Tibial artery (tissue), 4 donors: ENCODE measurements around the gene THSD4.

Source experiments
- DNase-seq, 2 donors: peaks; one replicate each; pipeline ENCODE4 v3.0.0-alpha.2; 2019
- H3K27ac ChIP-seq, 2 donors: fragments of 200-600 bp; sonication (generic) in 1 of 2; 1 replicate in 1 of 2; 2 replicates in 1 of 2; pipeline ENCODE4 v1.5.1; 2018 to 2019; ENCODE audit warnings: mild to moderate bottlenecking in 1 of 2
- H3K27me3 ChIP-seq, 2 donors: fragments of 200-600 bp; sonication (generic) in 1 of 2; one replicate each; pipeline versions ENCODE4 v1.5.1 to v1.6.0; 2016 to 2019
- H3K36me3 ChIP-seq, 3 donors: fragments of 200-600 bp; sonication (generic) in 2 of 3; one replicate each; pipeline ENCODE4 v1.5.1; 2016 to 2019; ENCODE audit warnings: mild to moderate bottlenecking in 2 of 3
- H3K4me1 ChIP-seq, 4 donors: fragments of 200-600 bp; sonication (generic) in 2 of 4; 1 replicate in 3 of 4; 2 replicates in 1 of 4; pipeline ENCODE4 v1.5.1; 2016 to 2019
- H3K4me3 ChIP-seq, 2 donors: fragments of 200-600 bp; sonication (generic) in 1 of 2; 1 replicate in 1 of 2; 2 replicates in 1 of 2; pipeline ENCODE4 v1.5.1; 2018 to 2019; ENCODE audit warnings: mild to moderate bottlenecking in 2 of 2
- H3K9me3 ChIP-seq, 3 donors: fragments of 200-600 bp; sonication (generic) in 1 of 3; one replicate each; pipeline ENCODE4 v1.5.1; 2016 to 2019
- CTCF ChIP-seq, 2 experiments: fragments of 200-600 bp in 1 of 2; fragments of 450-650 bp in 1 of 2; IDR thresholded peaks; one replicate each; pipeline ENCODE4 v1.5.1; 2017 to 2019; ENCODE audit warnings: antibody characterized with exemption in 2 of 2, mild to moderate bottlenecking in 1 of 2, moderate library complexity in 1 of 2
- intact Hi-C: fragments of 100-400 bp; cut with DNase I; formaldehyde crosslinking; loops from one replicate; pipeline ENCODE4 v1.15.0; 2023; ENCODE audit warnings: low total_unique reads

THSD4 gene

DNA sequence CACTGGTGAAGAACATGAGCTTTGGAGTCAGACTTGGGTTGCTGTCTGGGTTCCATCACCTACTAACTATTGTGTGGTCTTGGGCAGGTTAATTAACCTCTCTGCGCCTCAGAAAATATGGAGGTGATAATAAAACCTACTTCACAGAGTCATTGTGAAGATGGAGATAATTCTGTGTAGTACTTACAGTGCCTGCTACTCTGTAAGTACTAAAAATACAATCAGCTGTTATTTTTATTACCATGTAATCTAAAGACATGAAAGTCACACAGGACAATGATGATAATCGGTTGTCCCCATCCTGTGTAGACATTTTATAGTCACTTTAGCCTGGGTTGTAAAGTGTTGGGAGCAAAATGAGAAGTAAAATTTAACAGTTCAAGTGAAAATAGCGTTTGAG lies 334.1 kb downstream of the THSD4 start:
- Histone ChIP-seq H3K9me3 (no peaks in the 10 kb centered on the region), H3K4me3 (no peak overlapping the region), H3K36me3 (no peaks in the 10 kb centered on the region), H3K27me3 (no peaks in the 10 kb centered on the region), H3K4me1 (peaks cover 0 to 9% (median 2%) of the 10 kb centered on the region in 4 donors), H3K27ac (no peak overlapping the region)
- TF ChIP-seq CTCF (IDR thresholded peaks at IDR 0.05): no peak
- no peak for DNase-seq
- intact Hi-C loops: loop anchor here (5.0 to 10.0 kb wide), 3 partner anchors 203 to 435 kb away; no protein-coding TSS in a partner anchor

DNA sequence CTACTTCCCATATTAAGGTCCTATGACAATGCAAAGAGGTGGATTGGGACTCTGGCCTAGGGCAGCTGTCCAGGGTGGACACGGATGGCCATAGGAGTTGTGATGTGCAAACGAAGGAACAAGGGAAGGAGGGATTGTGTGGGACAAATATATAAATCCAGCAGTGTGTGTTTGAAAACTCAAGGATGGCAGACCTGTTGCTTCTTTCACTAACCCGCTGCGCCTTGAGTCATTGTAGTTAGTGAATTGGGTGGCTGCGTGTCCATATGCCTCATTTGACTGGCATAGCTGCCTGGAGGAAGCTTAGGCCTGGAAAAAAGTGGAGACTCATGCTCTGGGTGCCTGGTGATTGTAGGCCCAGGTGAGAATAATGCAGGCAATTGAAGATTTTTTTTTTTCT lies 334.7 kb downstream of the THSD4 start:
- Histone ChIP-seq H3K36me3 (no peaks in the 10 kb centered on the region), H3K27ac (no peak overlapping the region), H3K9me3 (no peaks in the 10 kb centered on the region), H3K4me1 (peaks cover 0 to 9% (median 2%) of the 10 kb centered on the region in 4 donors), H3K4me3 (no peak overlapping the region), H3K27me3 (no peaks in the 10 kb centered on the region)
- intact Hi-C loops: loop anchor here (5.0 to 10.0 kb wide), 4 partner anchors 202 to 435 kb away; no protein-coding TSS in a partner anchor
- no peak for DNase-seq
- no peak for TF ChIP-seq CTCF (IDR thresholded peaks at IDR 0.05)

DNA sequence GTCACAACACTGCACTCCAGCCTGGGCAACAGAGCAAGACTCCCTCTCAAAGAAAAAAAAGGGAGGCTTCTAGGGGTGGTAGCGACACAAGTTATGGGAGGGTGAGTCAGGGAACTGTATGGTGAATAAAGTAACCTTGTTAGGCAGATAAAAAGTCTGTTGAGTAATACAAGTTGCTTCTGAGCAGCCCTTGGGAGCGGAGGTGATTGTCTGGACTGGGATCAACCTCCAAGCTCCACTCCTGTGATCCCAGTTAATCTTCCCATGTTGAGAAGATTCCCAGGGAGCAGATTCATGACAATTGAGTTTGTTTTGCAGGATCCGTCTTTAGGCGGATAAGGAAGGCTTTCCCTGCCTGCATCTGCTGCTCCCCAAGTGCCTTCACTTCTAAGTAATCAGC lies 335.9 kb downstream of the THSD4 start:
- Histone ChIP-seq H3K4me1 (peaks cover 0 to 9% (median 2%) of the 10 kb centered on the region in 4 donors), H3K36me3 (no peaks in the 10 kb centered on the region), H3K9me3 (no peaks in the 10 kb centered on the region), H3K27ac (no peak overlapping the region), H3K27me3 (no peaks in the 10 kb centered on the region), H3K4me3 (no peak overlapping the region)
- TF ChIP-seq CTCF (IDR thresholded peaks at IDR 0.05): no peak
- intact Hi-C loops: loop anchor here (5.0 kb wide), 1 partner anchor 281 kb away; no protein-coding TSS in a partner anchor
- no peak for DNase-seq

GRCh38 chr15:71452893-71453292 lies 337.6 kb downstream of the THSD4 start:
- intact Hi-C loops: loop anchor here (5.0 kb wide), 1 partner anchor 279 kb away; no protein-coding TSS in a partner anchor
- peaks cover 0 to 2% (median under 1%) of the 10 kb centered on the region in 4 donors for H3K4me1 ChIP-seq
- no peak overlapping the region for H3K4me3 ChIP-seq
- no peaks in the 10 kb centered on the region for H3K9me3 ChIP-seq
- H3K27me3 ChIP-seq: no peaks in the 10 kb centered on the region
- DNase-seq: no peak
- TF ChIP-seq CTCF (IDR thresholded peaks at IDR 0.05): no peak
- no peaks in the 10 kb centered on the region for H3K36me3 ChIP-seq
- H3K27ac ChIP-seq: no peak overlapping the region

DNA sequence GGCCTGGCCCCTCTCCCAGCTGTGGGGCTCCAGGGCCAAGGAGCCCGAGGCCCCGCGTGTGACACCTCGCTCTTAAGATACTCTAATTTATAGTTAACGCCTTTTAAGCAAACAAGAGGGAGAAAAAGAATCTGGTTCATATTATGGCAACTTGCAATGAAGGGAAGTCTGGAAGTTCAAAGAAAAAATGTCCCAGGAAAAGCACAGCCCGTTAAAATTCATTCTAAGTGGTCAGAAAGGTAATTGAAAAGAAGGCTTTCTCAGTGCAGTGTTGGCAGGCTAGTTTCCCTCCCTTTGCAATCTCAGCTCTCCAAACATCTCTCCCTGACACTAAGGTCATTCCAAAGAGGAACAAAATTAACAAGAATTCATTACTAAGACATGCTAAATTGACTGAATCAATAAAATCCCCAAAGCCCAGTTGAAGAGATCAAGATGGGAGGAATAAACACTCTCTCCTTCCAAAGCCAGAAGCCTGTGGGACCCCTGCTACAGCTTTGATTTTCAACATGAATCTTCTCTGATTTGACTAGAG lies 339.3 kb downstream of the THSD4 start:
- Histone ChIP-seq H3K27ac (no peak overlapping the region), H3K36me3 (no peaks in the 10 kb centered on the region), H3K27me3 (no peaks in the 10 kb centered on the region), H3K4me1 (no peaks in the 10 kb centered on the region), H3K4me3 (no peak overlapping the region), H3K9me3 (no peaks in the 10 kb centered on the region)
- no peak for DNase-seq
- intact Hi-C loops: loop anchor here (5.0 kb wide), 1 partner anchor 278 kb away; no protein-coding TSS in a partner anchor
- TF ChIP-seq CTCF (IDR thresholded peaks at IDR 0.05): no peak
